Glutamatergic neuron (in vitro differentiated cells): ENCODE data around the gene AP5Z1. TPM values are rescaled to one million over a fixed set of nuclear protein-coding genes. Genes with fewer than 3 reads are reported as not detected.
A peak's percentile ranks its signal among the peaks of the same experiment; 100 is the strongest.

Experiments used
- DNase-seq: peaks from one replicate; pipeline ENCODE4 v3.0.0; 2022
- H3K27ac Mint-ChIP-seq: one replicate; pipeline ENCODE4 v1.8.0; 2020; ENCODE audit warnings: mild to moderate bottlenecking, mixed read lengths, inconsistent platforms; ENCODE audit not compliant: unreplicated experiment
- H3K27me3 Mint-ChIP-seq: one replicate; pipeline ENCODE4 v1.8.0; 2020; ENCODE audit warnings: mild to moderate bottlenecking, moderate library complexity, mixed read lengths, inconsistent platforms; ENCODE audit not compliant: unreplicated experiment
- H3K36me3 Mint-ChIP-seq: one replicate; pipeline ENCODE4 v1.8.0; 2020; ENCODE audit warnings: mild to moderate bottlenecking, mixed read lengths, inconsistent platforms; ENCODE audit not compliant: unreplicated experiment
- H3K4me1 Mint-ChIP-seq: one replicate; pipeline ENCODE4 v1.8.0; 2020; ENCODE audit warnings: mild to moderate bottlenecking, low read depth, mixed read lengths, inconsistent platforms; ENCODE audit not compliant: unreplicated experiment
- H3K4me3 Mint-ChIP-seq: one replicate; pipeline ENCODE4 v1.8.0; 2020; ENCODE audit warnings: mild to moderate bottlenecking, mixed read lengths, inconsistent platforms; ENCODE audit not compliant: unreplicated experiment
- H3K9me3 Mint-ChIP-seq: one replicate; pipeline ENCODE4 v1.8.0; 2020; ENCODE audit warnings: mild to moderate bottlenecking, moderate library complexity, mixed read lengths, inconsistent platforms; ENCODE audit not compliant: unreplicated experiment
- total RNA-seq: library from RNA; stranded (reverse); fragmentation: NEBNext Ultra II Directional; extraction: Animal tissue kit (Norgen Biotek cat#: 25700); gene quantifications from one replicate; pipeline ENCODE4 v1.2.1, GENCODE V29; 2021; ENCODE audit not compliant: unreplicated experiment
- TF ChIP-seq, protein P1 (sequence below): fragments of 200-600 bp; sonication (generic); IDR thresholded peaks from one replicate; pipeline ENCODE4 v1.5.0; 2021; ENCODE audit not compliant: partially characterized antibody, unreplicated experiment

Gene AP5Z1
- total RNA-seq, 1 donor from 2014 or later, result 49.8 TPM

DNA sequence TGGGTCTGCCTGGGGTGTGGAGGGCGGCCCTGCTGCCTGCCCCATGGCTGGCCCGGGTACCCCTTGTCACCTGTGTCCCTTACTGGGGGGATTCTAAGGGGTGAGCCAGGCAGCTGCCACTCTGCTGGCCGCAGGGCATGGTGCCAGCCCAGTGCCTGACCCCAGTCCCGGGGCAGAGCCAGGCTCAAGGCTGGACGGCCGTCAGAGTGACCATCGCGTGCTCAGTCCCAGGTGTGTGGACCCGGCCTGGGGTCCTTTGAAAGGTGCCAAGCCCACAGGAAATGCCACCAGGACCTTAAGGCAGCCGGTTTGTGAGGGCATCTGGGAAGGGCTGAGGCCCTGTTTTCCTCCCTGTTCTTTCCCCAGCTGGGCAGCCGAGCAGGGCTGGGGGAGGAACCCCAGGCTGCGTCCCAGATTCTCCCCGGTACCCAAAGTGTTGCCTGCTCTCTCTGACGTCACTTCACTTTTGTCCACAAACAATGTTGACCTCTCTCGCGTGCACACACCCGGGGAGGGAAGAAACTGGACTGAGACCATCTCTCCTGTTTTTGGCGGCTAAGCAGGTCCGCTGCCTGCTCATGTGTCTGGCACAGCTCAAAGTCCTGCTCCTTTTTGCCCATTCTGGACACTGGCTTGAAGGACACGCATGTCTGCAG, 48.8 kb downstream of the AP5Z1 start:
- TF ChIP-seq, protein P1, sequence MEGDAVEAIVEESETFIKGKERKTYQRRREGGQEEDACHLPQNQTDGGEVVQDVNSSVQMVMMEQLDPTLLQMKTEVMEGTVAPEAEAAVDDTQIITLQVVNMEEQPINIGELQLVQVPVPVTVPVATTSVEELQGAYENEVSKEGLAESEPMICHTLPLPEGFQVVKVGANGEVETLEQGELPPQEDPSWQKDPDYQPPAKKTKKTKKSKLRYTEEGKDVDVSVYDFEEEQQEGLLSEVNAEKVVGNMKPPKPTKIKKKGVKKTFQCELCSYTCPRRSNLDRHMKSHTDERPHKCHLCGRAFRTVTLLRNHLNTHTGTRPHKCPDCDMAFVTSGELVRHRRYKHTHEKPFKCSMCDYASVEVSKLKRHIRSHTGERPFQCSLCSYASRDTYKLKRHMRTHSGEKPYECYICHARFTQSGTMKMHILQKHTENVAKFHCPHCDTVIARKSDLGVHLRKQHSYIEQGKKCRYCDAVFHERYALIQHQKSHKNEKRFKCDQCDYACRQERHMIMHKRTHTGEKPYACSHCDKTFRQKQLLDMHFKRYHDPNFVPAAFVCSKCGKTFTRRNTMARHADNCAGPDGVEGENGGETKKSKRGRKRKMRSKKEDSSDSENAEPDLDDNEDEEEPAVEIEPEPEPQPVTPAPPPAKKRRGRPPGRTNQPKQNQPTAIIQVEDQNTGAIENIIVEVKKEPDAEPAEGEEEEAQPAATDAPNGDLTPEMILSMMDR, result no peak
- peaks cover 7% of the 10 kb centered on the region for H3K27me3 Mint-ChIP-seq
- peaks cover 5% of the 10 kb centered on the region for H3K4me1 Mint-ChIP-seq
- peak; percentile 12 for DNase-seq
- peaks cover 5% of the 10 kb centered on the region for H3K36me3 Mint-ChIP-seq
- no peak overlapping the region for H3K27ac Mint-ChIP-seq
- H3K9me3 Mint-ChIP-seq, result no peaks in the 10 kb centered on the region
- H3K4me3 Mint-ChIP-seq, result no peak overlapping the region

DNA sequence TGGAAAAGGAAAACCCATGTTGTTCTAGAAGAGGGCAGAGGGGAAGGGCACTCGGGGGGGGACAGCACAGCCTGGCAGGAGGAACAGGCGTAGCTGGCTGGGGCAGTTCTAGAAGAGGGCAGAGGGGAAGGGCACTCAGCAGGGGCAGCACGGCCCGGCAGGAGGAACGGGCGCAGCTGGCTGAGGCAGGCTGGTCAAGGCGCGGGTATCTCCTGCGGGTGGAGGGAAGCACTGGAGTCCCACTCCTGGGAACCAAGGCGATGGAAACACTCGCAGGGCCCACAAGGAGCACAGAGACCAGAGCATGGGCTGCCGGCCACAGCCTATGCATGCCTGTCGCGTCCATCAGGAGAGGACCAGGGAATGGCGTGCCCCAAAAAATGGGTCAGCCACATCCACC, 49.7 kb downstream of the AP5Z1 start:
- TF ChIP-seq, protein P1, result no peak
- peaks cover under 1% of the 10 kb centered on the region for H3K9me3 Mint-ChIP-seq
- peaks cover 6% of the 10 kb centered on the region for H3K27me3 Mint-ChIP-seq

DNA sequence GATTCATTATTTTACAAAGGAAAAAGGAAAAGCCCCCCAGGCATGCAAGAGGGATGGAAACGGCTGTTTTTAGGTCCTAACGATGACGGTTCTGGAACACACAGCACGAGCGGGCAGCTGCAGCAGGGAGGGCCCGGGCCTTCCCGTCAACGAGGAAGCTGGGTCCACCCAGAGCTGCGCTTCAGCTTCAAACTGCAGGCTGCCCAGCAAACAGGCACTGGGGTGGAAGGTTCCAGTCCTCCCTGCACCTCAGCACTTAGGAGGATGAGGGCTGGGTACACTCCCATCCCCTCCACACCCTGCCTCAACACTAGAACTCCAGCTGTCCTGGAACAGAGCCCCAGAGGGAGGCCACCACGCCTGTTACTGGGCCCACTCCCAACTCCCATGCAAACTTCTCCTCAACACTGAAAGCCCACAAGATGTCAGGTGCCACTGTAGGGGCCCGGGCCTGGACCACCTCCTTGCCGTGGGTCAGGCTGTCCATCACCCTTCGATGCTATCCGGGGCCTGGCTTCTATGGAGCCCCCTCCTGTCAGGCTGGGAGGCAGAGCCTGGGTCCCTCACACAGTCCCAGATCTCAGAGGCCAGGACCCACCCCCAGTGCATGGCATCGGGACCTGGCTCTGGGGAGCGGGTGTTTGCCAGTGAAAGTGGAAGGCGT, 53.4 kb downstream of the AP5Z1 start:
- TF ChIP-seq, protein P1, result no peak
- H3K36me3 Mint-ChIP-seq, result peaks cover 12% of the 10 kb centered on the region
- no peak overlapping the region for H3K4me3 Mint-ChIP-seq
- peaks cover 7% of the 10 kb centered on the region for H3K9me3 Mint-ChIP-seq
- no peak overlapping the region for H3K27ac Mint-ChIP-seq
- H3K4me1 Mint-ChIP-seq, result peaks cover 5% of the 10 kb centered on the region
- H3K27me3 Mint-ChIP-seq, result peaks cover 6% of the 10 kb centered on the region
- no peak for DNase-seq

More for the DNA sequence above, 49.7 kb downstream of the AP5Z1 start:
- H3K4me3 Mint-ChIP-seq, result no peak overlapping the region
- H3K36me3 Mint-ChIP-seq, result peaks cover 10% of the 10 kb centered on the region
- H3K4me1 Mint-ChIP-seq, result peaks cover 3% of the 10 kb centered on the region
- no peak for DNase-seq
- H3K27ac Mint-ChIP-seq, result no peak overlapping the region

DNA sequence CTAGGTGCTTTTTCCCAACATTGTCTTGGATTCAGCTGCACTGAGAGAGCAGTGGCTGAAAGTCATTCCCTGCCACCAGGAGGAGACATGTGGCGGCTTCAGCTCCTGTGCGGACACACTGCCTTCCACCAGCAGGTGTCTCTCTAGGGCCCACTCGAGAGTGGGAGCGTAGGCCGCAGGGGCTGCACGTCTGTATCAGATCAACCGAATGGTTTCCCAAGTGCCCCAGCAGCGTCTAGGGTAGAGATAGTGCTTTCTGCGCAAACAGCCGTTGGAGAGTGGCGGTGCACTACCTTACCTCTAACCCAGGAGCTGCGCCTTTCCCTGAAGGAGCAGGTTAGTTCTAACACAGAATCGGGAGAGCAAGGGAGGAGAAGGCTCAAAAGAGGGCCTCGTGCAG, 54.8 kb downstream of the AP5Z1 start:
- Mint-ChIP-seq H3K9me3 (peaks cover 7% of the 10 kb centered on the region), H3K27ac (peak overlapping the region; percentile 59), H3K4me1 (peaks cover 5% of the 10 kb centered on the region), H3K27me3 (peaks cover 6% of the 10 kb centered on the region), H3K36me3 (peaks cover 12% of the 10 kb centered on the region), H3K4me3 (no peak overlapping the region)
- TF ChIP-seq, protein P1, result peak; percentile 65
- DNase-seq, result peak; percentile 86
